HG02642 (cell line): Measurements from ENCODE around the gene GRN.
A peak's percentile ranks its signal among the peaks of the same experiment; 100 is the strongest.

ENCODE experiments used
- ATAC-seq: cut with Tn5 transposase; IDR thresholded peaks from one replicate; pipeline ENCODE4 v1.9.1; 2021; ENCODE audit warnings: mild to moderate bottlenecking; ENCODE audit not compliant: unreplicated experiment, poor library complexity

GRN gene

DNA sequence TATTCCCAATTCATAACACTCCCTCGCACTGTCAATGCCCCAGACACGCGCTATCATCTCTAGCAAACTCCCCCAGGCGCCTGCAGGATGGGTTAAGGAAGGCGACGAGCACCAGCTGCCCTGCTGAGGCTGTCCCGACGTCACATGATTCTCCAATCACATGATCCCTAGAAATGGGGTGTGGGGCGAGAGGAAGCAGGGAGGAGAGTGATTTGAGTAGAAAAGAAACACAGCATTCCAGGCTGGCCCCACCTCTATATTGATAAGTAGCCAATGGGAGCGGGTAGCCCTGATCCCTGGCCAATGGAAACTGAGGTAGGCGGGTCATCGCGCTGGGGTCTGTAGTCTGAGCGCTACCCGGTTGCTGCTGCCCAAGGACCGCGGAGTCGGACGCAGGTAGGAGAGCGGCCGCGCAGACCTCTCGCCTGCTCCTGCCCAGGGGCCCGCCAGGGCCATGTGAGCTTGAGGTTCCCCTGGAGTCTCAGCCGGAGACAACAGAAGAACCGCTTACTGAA is at the start of gene GRN:
TSS of gene GRN (plus strand) at position 364 of the 515 bp plus-strand sequence. CDS start 3,863 bp downstream, outside the sequence.
- ATAC-seq, result peak; percentile 67

DNA sequence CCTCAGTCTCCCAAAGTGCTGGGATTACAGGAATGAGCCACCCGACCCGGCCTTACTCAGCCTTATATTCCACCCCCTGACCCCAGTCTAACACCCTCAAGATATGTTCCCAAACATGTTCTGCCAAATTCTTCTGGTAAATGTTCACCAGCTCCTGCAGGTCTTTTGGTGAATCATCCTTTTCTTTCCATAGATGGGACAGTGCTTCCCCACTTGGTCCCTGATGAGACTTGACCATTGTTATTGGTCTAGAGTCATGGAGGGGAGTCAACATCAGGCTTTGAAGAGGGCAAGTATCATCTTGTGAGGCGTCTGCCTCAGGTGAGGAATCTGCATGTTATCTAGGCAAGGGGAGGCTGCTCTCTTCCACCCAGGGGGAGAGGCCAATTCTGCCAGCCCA is 47.1 kb upstream of the GRN start:
- ATAC-seq, result no peak

DNA sequence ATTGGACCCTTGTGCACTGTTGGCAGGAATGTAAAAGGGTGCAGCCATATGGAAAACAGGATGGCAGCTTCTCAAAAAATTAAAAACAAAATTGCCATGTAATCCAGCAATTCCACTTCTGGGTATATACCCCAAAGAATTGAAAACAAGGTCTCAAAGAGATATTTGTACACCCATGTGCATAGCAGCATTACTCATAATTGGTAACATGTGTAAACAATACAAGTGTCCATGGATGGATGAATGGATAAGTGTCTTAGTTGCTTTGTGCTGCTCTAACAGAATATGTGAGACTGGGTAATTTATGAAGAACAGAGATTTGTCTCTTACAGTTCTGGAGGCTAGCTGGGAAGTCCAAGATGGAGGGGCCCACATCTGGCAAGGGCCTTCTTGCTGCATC is 40.5 kb upstream of the GRN start:
- ATAC-seq, result no peak

DNA sequence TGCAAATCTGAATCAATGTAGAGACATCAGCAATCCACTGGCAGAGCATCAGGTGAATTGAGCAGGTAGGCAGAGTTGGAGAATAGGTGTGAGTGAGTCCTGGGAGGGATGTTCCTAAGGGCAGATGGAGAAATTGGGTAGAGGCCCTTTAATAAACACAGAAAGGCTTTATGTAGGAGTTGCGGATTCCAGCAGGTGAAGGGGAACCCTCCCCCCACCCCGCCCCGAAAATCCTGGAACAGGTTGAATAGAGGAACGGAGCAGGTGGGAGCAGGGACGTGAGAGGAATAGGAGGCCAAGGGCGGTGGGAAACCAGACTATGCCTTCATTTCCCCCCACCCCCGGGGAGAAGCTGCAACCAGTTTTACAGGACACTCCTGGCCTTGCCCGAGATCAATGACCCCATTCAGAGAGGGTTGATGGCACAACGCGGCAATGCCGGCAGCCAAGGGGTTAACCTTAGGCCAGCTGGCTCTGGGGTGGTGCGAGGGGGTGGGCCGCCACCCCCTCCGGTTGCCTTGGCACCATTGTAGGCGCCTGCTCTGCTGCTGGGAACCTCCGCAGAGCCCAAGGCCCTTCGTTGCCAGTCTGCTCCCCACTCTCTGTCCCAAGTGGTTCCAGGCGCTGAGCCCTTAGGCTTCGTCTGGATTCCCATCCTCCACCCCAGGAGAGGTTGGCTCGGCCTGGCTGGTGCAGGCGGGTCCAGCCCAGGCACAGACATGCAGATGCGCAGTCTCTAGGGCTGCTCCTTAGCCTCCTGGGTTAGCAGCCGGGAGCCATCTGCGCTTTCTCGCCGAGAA is 37.5 kb upstream of the GRN start:
- ATAC-seq, result no peak

DNA sequence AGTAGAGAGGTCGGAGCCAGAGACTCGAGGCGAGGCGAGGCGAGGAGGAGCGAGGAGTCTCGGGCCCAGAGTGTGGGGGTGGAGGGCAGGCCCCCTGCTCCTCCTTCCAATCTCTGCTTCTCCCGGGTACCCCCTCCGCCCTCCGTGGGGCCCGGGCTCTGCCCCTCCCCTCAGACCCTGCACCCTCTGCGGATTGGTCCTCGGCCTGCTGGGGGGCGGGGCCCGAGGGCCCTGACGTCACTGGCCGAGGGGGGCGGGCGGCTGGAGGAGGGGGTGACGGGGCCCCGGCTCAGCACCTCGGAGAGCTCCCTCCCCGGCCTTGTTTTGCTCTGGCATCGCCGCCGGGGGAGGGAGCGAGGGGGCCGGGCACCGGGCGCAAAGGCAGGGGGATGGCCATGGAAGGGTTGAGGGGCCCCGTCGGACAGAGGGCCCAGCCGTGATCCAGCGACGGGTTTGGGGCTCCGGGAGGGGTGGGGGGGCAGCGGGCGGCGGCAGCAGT is 36.7 kb upstream of the GRN start, which contains the start of gene RUNDC3A:
TSS of gene RUNDC3A (plus strand) at position 282 of the 499 bp plus-strand sequence. CDS start 232 bp downstream, outside the sequence.
- peak; percentile 54 for ATAC-seq

DNA sequence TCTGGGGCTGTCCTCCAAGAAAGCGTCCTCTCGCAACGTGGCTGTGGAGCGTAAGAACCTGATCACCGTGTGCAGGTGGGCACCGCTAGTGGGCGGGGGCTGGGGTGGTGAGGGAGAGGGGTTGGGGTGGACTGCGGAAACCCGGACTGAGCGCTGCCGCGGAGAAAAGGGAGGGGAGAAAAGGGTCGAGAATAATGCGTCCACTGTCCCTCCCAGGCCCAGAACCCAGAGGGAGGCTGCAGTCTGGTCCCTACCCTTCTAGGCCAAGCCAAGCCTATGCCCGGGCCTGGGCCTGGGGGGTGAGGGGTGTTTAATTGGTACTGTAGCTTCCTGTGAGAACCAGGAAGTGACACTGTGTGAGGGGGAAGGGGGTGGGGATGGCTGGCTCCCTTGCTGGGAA is 36.2 kb upstream of the GRN start:
- no peak for ATAC-seq

DNA sequence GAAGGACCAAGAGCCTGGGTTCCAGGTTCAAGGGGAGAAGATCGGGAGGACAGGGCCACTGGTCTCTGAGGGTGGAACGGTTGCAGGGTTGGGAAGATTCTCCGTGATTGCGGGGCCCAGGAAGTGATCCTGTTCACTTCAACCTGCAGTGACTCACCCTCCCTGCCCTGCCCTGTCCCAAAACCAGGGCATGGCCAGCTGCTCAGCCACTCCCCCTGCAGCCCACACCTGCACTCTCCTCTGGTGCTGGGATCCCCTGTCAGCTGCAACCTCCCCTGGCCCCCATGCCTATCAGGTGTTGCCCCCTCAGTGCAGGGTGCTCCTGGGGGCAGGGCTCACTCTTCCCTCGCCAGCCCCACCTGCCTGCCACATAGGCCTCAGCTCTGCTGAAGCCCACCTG is 35.6 kb upstream of the GRN start:
- no peak for ATAC-seq

DNA sequence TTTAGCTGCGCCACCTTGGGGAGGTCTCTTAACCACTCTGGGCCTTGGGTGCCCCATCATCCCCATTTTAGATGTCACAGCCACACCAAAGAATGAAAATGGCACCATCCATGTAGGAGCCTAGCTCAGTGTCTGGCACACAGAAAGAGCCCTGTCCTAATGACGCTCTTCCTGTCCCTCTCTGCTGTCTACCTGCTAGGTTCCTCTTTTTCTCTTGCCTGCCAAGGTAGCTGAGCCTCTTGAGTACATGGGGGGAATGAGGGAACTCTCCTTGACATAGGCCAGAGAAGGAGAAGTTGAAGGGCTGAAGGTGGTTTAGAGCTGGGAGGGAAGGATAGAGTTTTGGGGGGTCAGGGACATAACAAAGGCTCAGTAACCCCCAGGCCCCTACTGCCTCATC is 34.9 kb upstream of the GRN start:
- no peak for ATAC-seq

DNA sequence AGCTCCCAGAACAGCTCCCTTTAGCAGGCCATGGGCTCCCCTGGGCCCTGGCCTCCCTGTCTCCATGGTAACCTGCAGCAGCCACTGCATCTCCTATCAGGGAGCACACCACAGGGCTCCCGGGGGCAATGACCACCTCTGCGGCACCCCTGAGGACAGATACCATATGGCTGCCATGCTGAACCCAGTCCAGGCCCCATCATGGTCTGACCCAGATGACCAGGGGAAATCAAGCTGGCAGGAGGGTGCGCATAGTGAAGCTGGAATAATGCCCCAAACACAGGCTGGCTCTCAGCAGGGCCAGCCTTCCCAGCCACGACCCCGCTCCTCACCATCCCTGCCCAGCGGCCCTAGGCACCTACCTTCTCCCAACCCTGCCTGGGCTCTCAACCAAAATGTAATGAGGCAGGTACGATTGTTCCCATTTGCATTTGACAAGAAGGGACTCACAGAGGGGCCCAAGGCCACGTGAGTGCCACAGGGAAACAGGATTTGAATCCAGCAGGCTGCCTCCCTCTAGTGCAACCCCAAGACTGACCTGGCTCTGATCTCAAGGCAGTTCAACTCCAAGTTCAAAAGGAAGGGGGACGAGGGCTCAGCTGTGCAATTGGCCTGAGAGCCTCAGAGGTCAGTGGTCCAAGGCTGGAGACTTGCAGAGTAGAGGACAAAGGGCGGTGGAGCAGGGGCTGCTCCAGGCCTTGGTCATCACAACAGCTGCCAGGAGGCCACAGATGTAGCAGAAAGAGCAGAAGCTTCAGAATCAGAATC is 34.3 kb upstream of the GRN start:
- no peak for ATAC-seq

DNA sequence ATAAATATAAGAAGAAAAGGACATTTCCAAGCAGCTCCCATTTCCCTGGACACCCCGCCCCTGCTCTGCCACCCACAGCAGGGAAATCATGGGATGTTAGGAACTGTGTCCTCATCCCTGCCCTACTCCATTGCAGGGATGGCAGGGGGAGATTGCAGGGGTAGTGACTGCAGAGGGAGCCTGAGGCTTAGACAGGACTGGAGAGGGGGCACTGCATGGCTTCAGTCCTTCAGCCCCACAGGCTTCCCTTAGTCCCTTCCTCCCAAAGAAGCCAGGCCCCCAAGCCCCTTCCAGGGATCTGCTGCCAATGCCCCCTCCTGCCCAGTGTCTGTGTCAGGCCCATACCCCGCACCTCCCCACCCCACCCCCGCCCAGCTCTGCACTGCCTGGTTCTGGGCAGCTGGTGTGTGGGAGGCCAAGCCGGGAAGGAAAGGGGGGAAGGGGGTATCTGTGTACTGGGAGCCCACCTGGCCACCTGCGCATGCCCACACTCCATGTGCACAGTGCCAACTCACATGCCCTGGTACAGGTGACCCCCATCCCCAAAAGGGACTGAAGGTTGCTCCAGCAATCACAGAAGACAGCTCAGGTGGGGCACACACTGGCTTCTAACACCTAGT is 33.4 kb upstream of the GRN start:
- ATAC-seq, result no peak

DNA sequence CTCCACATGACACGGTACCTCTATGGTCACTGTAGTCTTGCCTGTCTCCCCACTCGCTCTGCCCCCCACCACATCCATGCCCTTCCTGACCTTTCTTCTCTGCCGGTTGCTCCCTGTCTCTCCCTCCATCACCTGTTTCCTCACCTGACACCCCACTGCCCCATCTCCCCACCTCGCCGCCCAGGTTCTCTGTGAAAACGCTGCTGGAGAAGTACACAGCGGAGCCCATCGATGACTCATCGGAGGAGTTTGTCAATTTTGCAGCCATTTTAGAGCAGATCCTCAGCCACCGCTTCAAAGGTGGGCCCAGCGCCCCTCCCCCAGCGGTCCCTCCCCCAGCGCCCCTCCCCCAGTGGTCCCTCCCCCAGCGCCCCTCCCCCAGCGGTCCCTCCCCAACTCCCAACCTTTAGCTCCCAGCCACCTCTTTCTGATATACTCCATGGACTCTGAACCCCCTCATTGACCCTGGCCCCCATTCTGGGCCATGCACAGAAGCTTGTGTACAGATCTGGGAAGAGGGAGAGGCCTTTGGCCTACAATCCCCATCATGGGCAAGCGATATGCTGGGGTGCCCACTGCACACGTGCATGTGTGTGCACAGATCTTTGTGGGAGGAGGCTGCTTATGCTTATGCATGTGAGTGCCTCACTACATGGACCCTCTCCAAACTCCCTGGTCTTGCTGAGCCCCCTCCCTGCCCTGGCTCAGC is 32.6 kb upstream of the GRN start:
- no peak for ATAC-seq

DNA sequence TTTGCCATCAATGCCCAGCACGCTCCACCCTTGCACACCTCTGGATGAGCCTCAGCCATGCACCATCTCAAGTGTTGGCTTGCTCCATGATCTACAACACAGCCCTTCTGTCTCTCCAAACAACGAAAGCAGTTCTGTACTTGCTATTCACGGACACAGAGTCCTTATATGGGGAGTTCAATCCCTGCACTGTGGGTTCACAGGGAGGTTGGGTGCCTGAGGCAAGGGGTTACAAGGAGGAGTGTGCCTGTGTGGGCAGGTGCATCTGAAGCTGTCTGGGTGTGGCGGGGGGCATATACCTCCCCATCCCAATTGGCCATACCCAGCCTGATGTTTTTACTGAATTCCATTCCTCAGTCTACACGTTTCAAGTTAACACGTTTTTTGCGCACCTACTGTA is 31.1 kb upstream of the GRN start:
- no peak for ATAC-seq

DNA sequence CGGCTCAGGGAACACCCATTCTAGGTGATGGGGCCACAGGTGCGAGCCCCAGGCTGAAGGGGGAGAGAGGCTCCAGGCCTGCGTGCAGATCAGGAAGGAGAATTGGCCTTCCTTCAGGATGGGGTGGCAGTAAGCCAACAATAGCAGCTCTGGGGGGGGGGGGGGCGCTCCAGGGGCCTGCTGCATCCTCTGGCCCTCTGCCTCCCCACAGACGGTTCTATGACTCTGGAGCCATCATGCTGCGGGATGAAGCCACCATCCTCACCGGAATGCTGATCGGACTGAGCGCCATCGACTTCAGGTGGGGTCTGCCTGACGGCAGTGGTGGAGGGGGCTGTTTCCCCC is 30.6 kb upstream of the GRN start:
- no peak for ATAC-seq

DNA sequence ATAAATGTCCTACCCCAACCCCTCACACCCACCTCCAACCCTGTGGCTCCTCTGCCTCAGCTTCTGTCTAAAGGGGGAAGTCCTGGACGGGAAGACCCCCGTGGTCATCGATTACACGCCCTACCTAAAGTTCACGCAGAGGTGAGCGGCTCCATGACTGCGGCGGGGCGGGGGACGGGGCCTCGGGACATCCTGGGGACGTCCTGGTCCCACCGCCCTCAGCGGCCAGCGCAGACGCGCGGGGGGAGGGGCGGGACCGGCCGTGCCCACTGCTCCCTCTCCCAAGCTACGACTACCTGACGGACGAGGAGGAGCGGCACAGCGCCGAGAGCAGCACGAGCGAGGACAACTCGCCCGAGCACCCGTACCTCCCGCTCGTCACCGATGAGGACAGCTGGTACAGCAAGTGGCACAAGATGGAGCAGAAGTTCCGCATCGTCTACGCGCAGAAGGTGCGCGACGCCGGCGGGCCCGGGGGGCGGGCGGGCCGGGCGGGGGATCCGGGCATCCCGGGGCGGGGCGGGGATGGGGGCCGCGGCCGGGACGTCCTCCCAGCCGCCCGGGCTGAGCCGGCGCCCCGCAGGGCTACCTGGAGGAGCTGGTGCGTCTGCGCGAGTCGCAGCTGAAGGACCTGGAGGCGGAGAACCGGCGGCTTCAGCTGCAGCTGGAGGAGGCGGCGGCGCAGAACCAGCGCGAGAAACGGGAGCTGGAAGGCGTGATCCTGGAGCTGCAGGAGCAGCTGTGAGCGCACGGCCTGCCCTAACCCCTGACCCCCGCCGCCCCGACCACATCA is 30.0 kb upstream of the GRN start:
- no peak for ATAC-seq

DNA sequence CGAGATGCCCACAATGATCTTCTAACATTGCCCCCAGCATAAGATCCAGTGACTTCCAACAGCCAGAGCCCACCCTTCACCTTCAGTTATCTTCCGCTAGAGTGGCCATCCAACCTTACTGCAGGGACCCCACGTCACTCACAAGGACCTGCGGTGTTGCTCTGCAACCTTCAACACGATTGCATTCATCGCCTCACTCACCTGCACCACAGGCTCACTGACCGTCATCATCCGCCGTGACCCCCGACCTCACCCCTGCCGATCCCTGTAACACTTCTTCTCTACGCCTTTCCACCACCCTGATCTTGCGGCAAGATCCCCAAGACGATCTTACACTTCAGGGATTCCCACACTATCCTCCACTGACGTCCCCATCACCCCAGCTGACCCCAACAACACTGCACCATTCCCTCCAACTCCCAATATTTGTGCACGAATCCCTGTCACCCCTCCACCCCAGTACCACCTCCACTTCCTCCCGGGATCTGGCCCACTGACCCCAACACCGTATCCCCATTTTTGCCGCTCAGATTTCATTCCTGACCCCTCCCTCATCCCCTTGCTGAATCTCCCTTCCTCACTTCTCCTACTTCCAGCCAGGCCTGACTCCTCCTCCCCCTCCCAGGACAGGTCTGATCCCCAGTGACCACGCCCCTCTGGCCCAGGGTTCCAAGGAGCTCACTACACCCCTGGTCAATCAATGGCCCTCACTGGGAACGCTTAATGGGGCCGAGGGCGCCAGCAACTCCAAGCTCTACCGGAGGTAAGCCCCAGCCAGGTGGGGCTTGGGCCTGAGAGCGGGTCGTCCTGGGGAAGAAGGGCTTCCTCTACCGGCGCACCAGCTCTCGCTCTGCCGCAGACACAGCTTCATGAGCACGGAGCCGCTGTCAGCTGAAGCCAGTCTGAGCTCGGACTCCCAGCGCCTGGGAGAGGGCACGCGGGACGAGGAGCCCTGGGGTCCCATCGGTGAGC is 29.1 kb upstream of the GRN start:
- no peak for ATAC-seq

DNA sequence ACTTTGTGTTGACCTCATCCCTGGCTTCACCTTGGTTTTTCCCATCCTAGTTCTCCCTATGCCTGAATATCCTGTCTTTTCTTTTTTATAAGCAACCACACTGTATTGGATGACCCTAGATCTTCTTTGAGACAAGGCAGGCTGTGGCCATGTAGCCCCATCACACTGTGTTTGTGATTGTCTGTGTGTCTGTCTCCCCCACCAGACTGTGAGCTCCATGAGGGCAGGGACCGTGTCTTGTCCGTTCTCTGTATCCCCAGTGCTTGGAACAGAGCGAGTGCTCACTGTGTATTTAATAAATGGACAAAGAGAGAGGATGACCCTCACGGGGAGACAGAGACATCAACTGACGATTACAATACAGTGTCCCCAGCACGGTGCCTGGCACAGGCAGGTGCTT is 27.6 kb upstream of the GRN start:
- no peak for ATAC-seq

DNA sequence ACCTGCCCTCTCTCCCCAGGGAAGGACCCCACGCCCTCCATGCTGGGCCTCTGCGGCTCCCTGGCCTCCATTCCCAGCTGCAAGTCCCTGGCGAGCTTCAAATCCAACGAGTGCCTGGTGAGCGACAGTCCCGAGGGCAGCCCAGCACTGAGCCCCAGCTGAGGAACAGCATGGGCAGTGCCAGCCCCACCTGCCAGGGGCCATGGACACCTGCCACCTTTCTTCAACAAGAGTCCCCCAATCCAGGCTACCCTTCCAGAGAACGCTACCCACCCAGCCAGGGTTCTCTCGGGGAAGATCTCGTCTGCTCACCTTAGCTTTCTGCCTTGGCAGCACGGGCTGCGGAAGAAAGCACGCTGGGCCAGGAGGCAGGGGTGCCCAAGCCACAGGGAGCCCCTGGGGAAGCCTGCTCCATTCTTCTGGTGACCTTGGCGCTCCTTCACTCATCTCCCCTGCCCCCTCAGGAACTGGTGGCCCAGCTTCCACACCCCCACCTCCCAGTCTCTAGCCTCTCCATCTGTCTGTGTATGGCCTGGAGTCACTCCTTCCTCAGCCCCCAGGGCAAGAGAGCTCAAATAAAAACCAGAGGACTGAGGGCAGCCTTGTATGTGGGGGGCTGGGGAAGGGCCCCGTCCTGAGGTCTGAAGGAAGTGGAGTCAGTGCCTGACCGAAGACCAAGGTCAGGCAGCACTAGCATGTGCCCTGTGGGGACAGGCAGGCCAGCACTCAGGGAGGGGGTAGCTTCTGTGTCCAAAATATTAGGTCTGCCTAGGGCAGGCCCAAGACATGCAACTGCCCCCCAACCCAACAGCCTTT is 26.8 kb upstream of the GRN start:
- ATAC-seq, result no peak

DNA sequence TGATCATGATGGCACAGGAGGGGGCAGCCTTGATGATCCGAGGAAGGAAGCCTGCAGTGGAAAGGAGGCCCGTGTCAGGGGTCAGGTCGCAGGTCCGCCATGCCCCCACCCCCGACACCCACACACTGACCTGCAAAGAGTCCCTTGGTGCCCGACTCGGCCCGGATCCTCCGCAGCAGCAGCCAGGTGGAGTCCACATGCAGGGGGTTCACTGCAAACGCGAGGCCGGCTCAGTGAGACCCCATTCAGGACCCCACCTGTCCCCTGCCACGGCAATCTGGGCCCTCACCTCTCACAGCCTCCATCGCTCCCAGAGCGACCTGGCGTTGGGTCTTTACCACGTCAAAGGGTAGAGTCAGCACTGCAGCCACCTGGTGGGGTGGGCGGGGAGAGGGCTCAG is 25.0 kb upstream of the GRN start:
- ATAC-seq, result no peak
